Measurements from ENCODE around the gene DUSP21.
"Not testable (repeated sequence)": the region's sequence is repeated elsewhere in the genome, so short reads cannot be mapped to it uniquely, and the experiment has no call there.

DNA sequence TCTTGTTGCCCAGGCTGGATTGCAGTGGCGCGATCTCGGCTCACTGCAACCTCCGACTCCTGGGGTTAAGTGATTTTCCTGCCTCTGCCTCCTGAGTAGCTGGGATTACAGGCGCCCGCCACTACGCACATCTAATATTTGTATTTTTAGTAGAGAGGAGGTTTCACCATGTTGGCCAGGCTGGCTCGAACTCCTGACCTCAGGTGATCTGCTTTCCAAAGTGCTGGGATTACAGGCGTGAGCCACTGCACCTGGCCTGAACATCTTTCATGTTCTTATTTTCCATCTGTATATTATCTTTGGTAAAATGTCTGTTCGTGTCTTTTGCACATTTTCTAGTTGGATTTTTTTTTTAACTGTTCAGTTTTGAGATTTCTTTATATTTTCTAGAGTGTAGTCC, 46.9 kb downstream of the DUSP21 start:
- TF ChIP-seq POLR2A (IDR thresholded peaks at IDR 0.05; ENCODE audit: borderline replicate concordance, extremely low read depth, insufficient read depth, insufficient read length); RAD21 (IDR thresholded peaks at IDR 0.05; ENCODE audit: low read depth): not testable (repeated sequence)

All from HCT116 (cell line).